NOMO-1 treated with dmso at 0.1 percent for 144 hours (cell line): Measurements from ENCODE around the gene AXIN1.

ENCODE experiments used
- DNase-seq: peaks from one replicate; lab custom pipeline; 2025; ENCODE audit not compliant: unreplicated experiment; lab: John Stamatoyannopoulos, UW

AXIN1 gene

GRCh38 chr16:307691-308312 is 44.7 kb downstream of the AXIN1 start:
- no peak for DNase-seq

- no peak for DNase-seq
Measured at GRCh38 chr16:306911-307370, 45.6 kb downstream of the AXIN1 start.

GRCh38 chr16:305916-306626 is 46.5 kb downstream of the AXIN1 start:
- DNase-seq = no peak

GRCh38 chr16:303760-304505 is 48.6 kb downstream of the AXIN1 start:
- DNase-seq = peak; percentile 31

- DNase-seq = no peak
Measured at GRCh38 chr16:301950-302349, 50.6 kb downstream of the AXIN1 start.

GRCh38 chr16:301235-301634 is 51.3 kb downstream of the AXIN1 start:
- DNase-seq = no peak

- DNase-seq = no peak
Measured at GRCh38 chr16:297832-298231, 54.7 kb downstream of the AXIN1 start.

- no peak for DNase-seq
Measured at GRCh38 chr16:296806-297510, 55.6 kb downstream of the AXIN1 start.

- DNase-seq = no peak
Measured at GRCh38 chr16:296276-296675, 56.2 kb downstream of the AXIN1 start.

GRCh38 chr16:293043-293775 is 59.3 kb downstream of the AXIN1 start:
- DNase-seq = no peak

GRCh38 chr16:291539-291938 is 61.0 kb downstream of the AXIN1 start:
- no peak for DNase-seq

- DNase-seq = no peak
Measured at GRCh38 chr16:290681-291405, 61.7 kb downstream of the AXIN1 start.

- DNase-seq = no peak
Measured at GRCh38 chr16:290015-290680, 62.4 kb downstream of the AXIN1 start.

- DNase-seq = no peak
Measured at GRCh38 chr16:289395-289997, 63.0 kb downstream of the AXIN1 start.

GRCh38 chr16:287981-288920 is 64.3 kb downstream of the AXIN1 start:
- DNase-seq = no peak

- no peak for DNase-seq
Measured at GRCh38 chr16:287298-287811, 65.2 kb downstream of the AXIN1 start.

- DNase-seq = no peak
Measured at GRCh38 chr16:286491-287297, 65.8 kb downstream of the AXIN1 start.
